Hepatocyte (in vitro differentiated cells): ENCODE measurements around the gene RPS18. TPM values are rescaled to one million over a fixed set of nuclear protein-coding genes. Genes with fewer than 3 reads are reported as not detected.

ENCODE experiments used
- DNase-seq: peaks from one replicate; pipeline ENCODE4 v3.0.0-alpha.2; 2016; ENCODE audit warnings: low spot score
- H2AFZ ChIP-seq: fragments of 200-600 bp; sonication (generic); 2 replicates; pipeline ENCODE4 v1.6.0; 2016; ENCODE audit warnings: antibody characterized with exemption, mild to moderate bottlenecking
- H3K27ac ChIP-seq: fragments of 200-600 bp; sonication (generic); 2 replicates; pipeline ENCODE4 v1.5.1; 2016; ENCODE audit warnings: mild to moderate bottlenecking
- H3K27me3 ChIP-seq: fragments of 200-600 bp; sonication (generic); 2 replicates; pipeline ENCODE4 v1.6.1; 2016
- H3K36me3 ChIP-seq: fragments of 200-600 bp; sonication (generic); replicated peaks from 2 replicates; pipeline ENCODE4 v1.5.1; 2016; ENCODE audit warnings: low read depth; ENCODE audit not compliant: insufficient read depth
- H3K4me1 ChIP-seq: fragments of 200-600 bp; sonication (generic); 2 replicates; pipeline ENCODE4 v1.5.1; 2016; ENCODE audit warnings: mild to moderate bottlenecking, moderate library complexity; ENCODE audit not compliant: insufficient read depth
- H3K4me2 ChIP-seq: fragments of 200-600 bp; sonication (generic); 2 replicates; pipeline ENCODE4 v1.6.0; 2016
- H3K4me3 ChIP-seq: fragments of 200-600 bp; sonication (generic); 2 replicates; pipeline ENCODE4 v1.5.1; 2016; ENCODE audit warnings: mild to moderate bottlenecking
- H3K79me2 ChIP-seq: fragments of 200-600 bp; sonication (generic); 2 replicates; pipeline ENCODE4 v1.6.0; 2017; ENCODE audit warnings: mild to moderate bottlenecking
- H3K9me2 ChIP-seq: fragments of 200-600 bp; sonication (generic); replicated peaks from 2 replicates; pipeline ENCODE4 v1.6.0; 2017; ENCODE audit warnings: mild to moderate bottlenecking; ENCODE audit not compliant: insufficient read depth
- H3K9me3 ChIP-seq: fragments of 200-600 bp; sonication (generic); 2 replicates; pipeline ENCODE4 v1.5.1; 2016; ENCODE audit warnings: low read depth, mild to moderate bottlenecking
- H4K20me1 ChIP-seq: fragments of 200-600 bp; sonication (generic); 2 replicates; pipeline ENCODE4 v1.6.0; 2016; ENCODE audit warnings: mild to moderate bottlenecking; ENCODE audit not compliant: insufficient read depth, poor library complexity, severe bottlenecking
- CTCF ChIP-seq: fragments of 200-600 bp; sonication (generic); IDR thresholded peaks from 2 replicates; pipeline ENCODE4 v1.5.1; 2016; ENCODE audit warnings: antibody characterized with exemption, mild to moderate bottlenecking; ENCODE audit not compliant: poor library complexity
- EZH2 ChIP-seq: fragments of 200-600 bp; sonication (generic); IDR thresholded peaks from 2 replicates; pipeline ENCODE4 v1.6.1; 2016; ENCODE audit warnings: antibody characterized with exemption, mild to moderate bottlenecking, borderline replicate concordance
- EZH2phosphoT487 ChIP-seq: fragments of 200-600 bp; sonication (generic); IDR thresholded peaks from one replicate; pipeline ENCODE4 v1.6.1; 2018; ENCODE audit warnings: antibody characterized with exemption, mild to moderate bottlenecking, low read depth, moderate library complexity; ENCODE audit not compliant: unreplicated experiment, severe bottlenecking
- WGBS: methylation state at CpG from one replicate; pipeline ENCODE4 v1.1.6; 2016; ENCODE audit warnings: low lambda C conversion rate; ENCODE audit errors: missing lambda C conversion rate; 5-methylcytosine and 5-hydroxymethylcytosine counted together
- polyA plus RNA-seq: library from polyadenylated mRNA; unstranded; fragments of >200 nt; fragmentation: Nextera tagmentation; extraction: Ambion mirVana; gene quantifications from 2 replicates; pipeline ENCODE4 v1.2.1, GENCODE V29; 2016
- total RNA-seq: library from RNA; depleted of rRNA; stranded (reverse); fragments of >200 nt; gene quantifications from 2 replicates; pipeline ENCODE4 v1.2.3, GENCODE V29; 2014

Gene RPS18
- total and polyA plus RNA-seq, 2 experiments from 2014 or later = 1,517 to 3,293 TPM

- Histone ChIP-seq H3K4me1 (peaks cover 13% of the 10 kb centered on the region), H3K9me3 (no peaks in the 10 kb centered on the region), H3K4me3 (peak overlapping the region; percentile 26), H3K4me2 (peak overlapping the region; percentile 88), H4K20me1 (no peaks in the 10 kb centered on the region), H3K79me2 (peaks cover 29% of the 10 kb centered on the region), H3K27ac (peak overlapping the region; percentile 54), H3K27me3 (no peaks in the 10 kb centered on the region), H3K36me3 (no peaks in the 10 kb centered on the region), H2AFZ (no peak overlapping the region), H3K9me2 (no peaks in the 10 kb centered on the region)
- no peak for DNase-seq
- WGBS = 87% methylated on average over 7 of the region's 7 CpGs
- TF ChIP-seq EZH2phosphoT487 = no peak
Measured at GRCh38 chr6:33290459-33290858, 18.6 kb downstream of the RPS18 start.

GRCh38 chr6:33292996-33293682 lies 21.3 kb downstream of the RPS18 start:
- Histone ChIP-seq H3K9me2 (no peaks in the 10 kb centered on the region), H3K9me3 (no peaks in the 10 kb centered on the region), H3K27ac (no peak overlapping the region), H3K4me3 (no peak overlapping the region), H3K4me2 (no peak overlapping the region), H2AFZ (no peak overlapping the region), H4K20me1 (no peaks in the 10 kb centered on the region), H3K79me2 (peaks cover 39% of the 10 kb centered on the region), H3K27me3 (no peaks in the 10 kb centered on the region), H3K4me1 (peaks cover 16% of the 10 kb centered on the region), H3K36me3 (no peaks in the 10 kb centered on the region)
- TF ChIP-seq CTCF (no peak), EZH2 (no peak), EZH2phosphoT487 (no peak)
- DNase-seq = no peak
- WGBS = 94% methylated on average over 16 of the region's 16 CpGs

GRCh38 chr6:33294086-33294823 lies 22.4 kb downstream of the RPS18 start:
- H2AFZ ChIP-seq = no peak overlapping the region
- H3K36me3 ChIP-seq = no peaks in the 10 kb centered on the region
- WGBS = 73% methylated on average over 10 of the region's 10 CpGs
- no peaks in the 10 kb centered on the region for H4K20me1 ChIP-seq
- H3K4me1 ChIP-seq = peaks cover 13% of the 10 kb centered on the region
- H3K9me3 ChIP-seq = no peaks in the 10 kb centered on the region
- DNase-seq = no peak
- no peak for TF ChIP-seq EZH2phosphoT487
- no peak for TF ChIP-seq CTCF
- TF ChIP-seq EZH2 = no peak
- H3K27ac ChIP-seq = no peak overlapping the region
- H3K4me3 ChIP-seq = no peak overlapping the region
- H3K79me2 ChIP-seq = peaks cover 37% of the 10 kb centered on the region
- H3K27me3 ChIP-seq = no peaks in the 10 kb centered on the region
- H3K4me2 ChIP-seq = no peak overlapping the region
- no peaks in the 10 kb centered on the region for H3K9me2 ChIP-seq
